ENCODE measurements around the gene ATCAY. TPM values are rescaled to one million over a fixed set of nuclear protein-coding genes. Genes with fewer than 3 reads are reported as not detected.
"Not testable (repeated sequence)": the region's sequence is repeated elsewhere in the genome, so short reads cannot be mapped to it uniquely, and the experiment has no call there.

The ATCAY gene
- total and polyA plus RNA-seq, 4 experiments from 2014 or later, result not detected

DNA sequence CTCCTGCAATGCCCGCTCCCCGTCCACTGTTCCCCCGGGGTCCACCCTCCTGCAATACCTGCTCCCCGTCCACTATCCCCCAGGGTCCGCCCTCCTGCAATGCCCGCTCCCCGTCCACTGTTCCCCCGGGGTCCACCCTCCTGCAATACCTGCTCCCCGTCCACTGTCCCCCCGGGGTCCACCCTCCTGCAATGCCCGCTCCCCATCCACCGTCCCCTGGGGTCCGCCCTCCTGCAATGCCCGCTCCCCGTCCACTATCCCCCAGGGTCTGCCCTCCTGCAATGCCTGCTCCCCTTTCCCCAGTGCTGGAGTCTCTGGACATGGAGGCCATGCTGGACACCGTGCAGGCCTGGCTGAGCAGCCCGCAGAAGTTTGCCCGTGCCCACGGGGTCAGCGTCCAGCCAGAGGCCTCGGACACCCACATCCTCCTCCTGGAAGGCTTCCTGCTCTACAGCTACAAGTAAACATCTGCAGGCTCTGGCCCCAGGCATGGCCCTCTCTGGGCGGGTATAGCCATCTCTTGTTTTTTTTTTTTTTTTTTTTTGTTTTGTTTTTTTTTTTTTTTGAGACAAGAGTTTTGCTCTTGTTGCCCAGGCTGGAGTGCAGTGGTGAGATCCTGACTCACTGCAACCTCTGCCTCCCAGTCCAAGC, 57.9 kb downstream of the ATCAY start:
- intact Hi-C loops (cut with micrococcal nuclease); H3K9me3 ChIP-seq (ENCODE audit: control insufficient read depth in 1 of 2, low read length in 2 of 2); H3K27me3 ChIP-seq (ENCODE audit: insufficient read depth, low read length); H3K4me3 Mint-ChIP-seq; CTCF ChIA-PET (ENCODE audit: partially characterized antibody); H3K36me3 ChIP-seq (ENCODE audit: insufficient read depth, low read length); POLR2A ChIA-PET (ENCODE audit: partially characterized antibody); H3K4me3 ChIP-seq (ENCODE audit: low read length in 2 of 2); H3K36me3 Mint-ChIP-seq; H3K4me1 ChIP-seq (ENCODE audit: insufficient read depth, low read length); H3K4me1 Mint-ChIP-seq; H3K27ac ChIP-seq (ENCODE audit: low read depth, low read length); H3K9me3 Mint-ChIP-seq; H3K27me3 Mint-ChIP-seq; DNase-seq; H3K27ac Mint-ChIP-seq: not testable (repeated sequence)

DNA sequence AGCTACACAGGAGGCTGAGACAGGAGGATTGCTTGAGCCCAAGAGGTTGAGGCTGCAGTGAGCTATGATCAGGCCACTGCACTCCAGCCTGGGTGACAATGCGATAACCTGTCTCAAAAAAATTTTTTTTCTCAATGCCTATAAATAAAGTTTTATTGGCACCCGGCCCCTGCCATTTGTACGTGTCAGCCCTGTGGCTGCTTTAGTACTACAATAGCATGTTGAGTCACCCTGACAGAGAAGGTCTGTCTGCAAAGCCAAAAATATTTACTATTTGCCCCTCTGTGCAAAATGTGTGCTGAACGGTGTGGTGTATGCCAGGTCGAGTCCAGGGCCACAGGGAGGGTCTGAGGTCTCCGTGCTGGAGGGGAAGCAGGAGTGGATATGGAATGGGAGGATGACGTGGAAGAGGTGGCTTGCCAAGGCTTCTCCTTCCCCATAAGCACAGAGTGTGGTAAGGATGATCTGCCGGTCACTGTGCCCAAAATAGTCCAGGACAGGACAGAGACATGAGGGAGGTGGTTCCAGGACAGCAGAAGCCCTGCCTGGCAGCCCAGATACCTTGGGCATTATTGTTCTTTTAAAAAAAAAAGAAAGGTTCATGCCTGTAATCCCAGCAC, 62.4 kb downstream of the ATCAY start:
- Histone ChIP-seq H3K4me3 (ENCODE audit: low read length in 2 of 2) (no peak overlapping the region), H3K27ac (ENCODE audit: low read depth, low read length) (no peak overlapping the region), H3K9me3 (ENCODE audit: control insufficient read depth in 1 of 2, low read length in 2 of 2) (no peaks in the 10 kb centered on the region), H3K36me3 (ENCODE audit: insufficient read depth, low read length) (no peaks in the 10 kb centered on the region), H3K4me1 (ENCODE audit: insufficient read depth, low read length) (no peaks in the 10 kb centered on the region), H3K27me3 (ENCODE audit: insufficient read depth, low read length) (no peaks in the 10 kb centered on the region)
- intact Hi-C loops (cut with micrococcal nuclease), result no loop called here
- H3K27ac Mint-ChIP-seq, result peak overlapping the region in 1 of 7 donors; percentile 65
- H3K4me1 Mint-ChIP-seq, result no peaks in the 10 kb centered on the region
- no peak for DNase-seq
- H3K4me3 Mint-ChIP-seq, result no peak overlapping the region
- H3K27me3 Mint-ChIP-seq, result peaks cover 0 to 4% of the 10 kb centered on the region in 2 donors
- POLR2A ChIA-PET (ENCODE audit: partially characterized antibody), result no interaction called here
- H3K36me3 Mint-ChIP-seq, result no peaks in the 10 kb centered on the region
- CTCF ChIA-PET (ENCODE audit: partially characterized antibody), result no interaction called here
- no peaks in the 10 kb centered on the region for H3K9me3 Mint-ChIP-seq

DNA sequence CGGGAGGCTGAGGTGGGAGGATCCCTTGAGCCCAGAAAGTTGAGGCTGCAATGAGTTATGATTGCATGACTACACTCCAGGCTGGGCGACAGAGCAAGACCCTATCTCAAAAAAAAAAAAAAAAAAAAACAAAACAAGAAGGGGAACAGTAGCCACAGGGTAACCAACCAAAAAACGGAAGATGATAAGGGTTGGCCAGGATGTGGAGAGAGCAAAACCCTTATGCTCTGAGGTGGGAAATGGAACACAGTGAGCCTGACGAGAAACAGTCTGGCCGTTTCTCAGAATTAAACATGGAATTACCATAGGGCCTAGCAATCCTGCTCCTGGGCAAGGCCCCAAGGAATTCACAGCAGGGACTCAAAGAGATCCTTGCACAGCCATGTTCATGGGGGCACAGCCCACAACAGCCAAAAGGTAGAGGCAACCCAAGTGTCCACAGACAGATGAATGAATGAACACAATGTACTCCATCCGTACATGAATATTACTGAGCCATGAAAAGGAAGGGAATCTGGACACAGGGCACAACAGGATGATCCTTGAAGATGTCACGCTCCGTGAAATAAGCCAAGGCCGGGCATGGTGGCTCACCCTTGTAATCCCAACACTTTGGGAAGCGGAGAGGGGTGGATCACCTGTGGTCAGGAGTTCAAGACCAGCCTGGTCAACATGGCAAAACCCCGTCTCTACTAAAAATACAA, 63.7 kb downstream of the ATCAY start:
- Mint-ChIP-seq H3K4me3 (no peak overlapping the region), H3K36me3 (no peaks in the 10 kb centered on the region)
- intact Hi-C loops (cut with micrococcal nuclease), result no loop called here

DNA sequence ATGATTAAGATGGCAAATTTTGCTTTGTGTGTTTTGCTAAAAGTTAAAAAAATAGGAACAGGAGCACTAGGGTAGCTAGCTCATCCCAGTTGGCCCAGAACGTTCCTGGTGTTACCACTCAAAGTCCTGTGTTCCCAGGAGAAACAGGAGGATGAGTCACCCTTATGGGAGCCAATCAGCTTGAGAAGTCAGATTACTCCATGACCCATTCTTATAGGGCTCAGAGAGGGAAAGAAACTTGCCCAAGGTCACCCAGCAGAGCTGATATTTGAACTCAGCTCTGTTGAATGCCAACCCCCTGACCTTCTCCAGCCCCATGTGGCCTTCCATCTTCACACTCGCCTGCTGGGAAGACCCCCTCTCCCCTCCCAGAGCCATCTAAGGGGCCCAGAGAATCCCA, 65.4 kb downstream of the ATCAY start:
- H3K4me3 Mint-ChIP-seq, result no peak overlapping the region
- no peak overlapping the region for H3K27ac ChIP-seq (ENCODE audit: low read depth, low read length)
- H3K27me3 Mint-ChIP-seq, result peaks cover 0 to 7% of the 10 kb centered on the region in 2 donors
- intact Hi-C loops (cut with micrococcal nuclease), result no loop called here
- H3K36me3 Mint-ChIP-seq, result no peaks in the 10 kb centered on the region
- H3K9me3 Mint-ChIP-seq, result no peaks in the 10 kb centered on the region
- no peaks in the 10 kb centered on the region for H3K9me3 ChIP-seq (ENCODE audit: control insufficient read depth in 1 of 2, low read length in 2 of 2)
- no peaks in the 10 kb centered on the region for H3K36me3 ChIP-seq (ENCODE audit: insufficient read depth, low read length)
- H3K4me3 ChIP-seq (ENCODE audit: low read length in 2 of 2), result no peak overlapping the region
- H3K4me1 Mint-ChIP-seq, result peaks cover 0 to under 1% (median under 1%) of the 10 kb centered on the region in 4 donors
- CTCF ChIA-PET (ENCODE audit: partially characterized antibody), result interaction anchor here (0.5 kb wide), 1 partner anchor 151 kb away, joined by 3 read pairs; no protein-coding TSS in a partner anchor
- no peak overlapping the region for H3K27ac Mint-ChIP-seq
- H3K4me1 ChIP-seq (ENCODE audit: insufficient read depth, low read length), result no peaks in the 10 kb centered on the region
- POLR2A ChIA-PET (ENCODE audit: partially characterized antibody), result interaction anchor here (0.6 kb wide), 1 partner anchor 34 kb away, joined by 4 read pairs; no protein-coding TSS in a partner anchor
- H3K27me3 ChIP-seq (ENCODE audit: insufficient read depth, low read length), result no peaks in the 10 kb centered on the region
- no peak for DNase-seq

More for the DNA sequence above, 63.7 kb downstream of the ATCAY start:
- Mint-ChIP-seq H3K27ac (no peak overlapping the region), H3K9me3 (no peaks in the 10 kb centered on the region), H3K4me1 (no peaks in the 10 kb centered on the region), H3K27me3 (peaks cover 0 to 7% of the 10 kb centered on the region in 2 donors)
- POLR2A ChIA-PET (ENCODE audit: partially characterized antibody), result no interaction called here
- no peaks in the 10 kb centered on the region for H3K27me3 ChIP-seq (ENCODE audit: insufficient read depth, low read length)
- H3K36me3 ChIP-seq (ENCODE audit: insufficient read depth, low read length), result no peaks in the 10 kb centered on the region
- H3K4me1 ChIP-seq (ENCODE audit: insufficient read depth, low read length), result no peaks in the 10 kb centered on the region
- H3K27ac ChIP-seq (ENCODE audit: low read depth, low read length), result no peak overlapping the region
- CTCF ChIA-PET (ENCODE audit: partially characterized antibody), result no interaction called here
- no peaks in the 10 kb centered on the region for H3K9me3 ChIP-seq (ENCODE audit: control insufficient read depth in 1 of 2, low read length in 2 of 2)
- H3K4me3 ChIP-seq (ENCODE audit: low read length in 2 of 2), result no peak overlapping the region
- DNase-seq, result no peak

DNA sequence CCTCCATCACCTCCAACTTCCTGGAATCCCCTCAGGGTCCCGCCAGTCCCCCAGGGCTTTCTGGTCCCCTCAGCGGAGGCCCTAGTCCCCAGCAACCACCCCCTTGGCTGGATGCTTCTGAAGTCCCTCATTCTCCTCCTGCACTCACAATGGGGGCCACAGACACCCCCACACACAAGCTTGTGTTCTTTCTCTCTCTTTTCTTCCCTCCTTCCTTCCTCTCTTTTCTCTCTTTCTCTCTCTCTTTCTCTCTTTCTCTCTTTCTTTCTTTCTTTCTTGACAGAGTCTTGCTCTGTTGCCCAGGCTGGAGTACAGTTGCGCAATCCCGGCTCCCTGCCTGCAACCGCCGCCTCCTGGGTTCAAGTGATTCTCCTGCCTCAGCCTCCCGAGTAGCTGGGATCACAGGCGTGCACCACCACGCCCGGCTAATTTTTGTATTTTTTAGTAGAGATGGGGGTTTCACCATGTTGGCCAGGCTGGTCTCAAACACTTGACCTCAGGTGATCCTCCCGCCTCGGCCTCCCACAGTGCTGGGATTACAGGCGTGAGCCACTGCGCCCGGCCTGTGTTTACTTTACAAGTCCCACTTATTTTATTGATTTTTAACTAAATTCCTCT, 66.9 kb downstream of the ATCAY start:
- H3K27me3 Mint-ChIP-seq; H3K36me3 ChIP-seq (ENCODE audit: insufficient read depth, low read length); H3K9me3 ChIP-seq (ENCODE audit: control insufficient read depth in 1 of 2, low read length in 2 of 2); intact Hi-C loops (cut with micrococcal nuclease); H3K27ac ChIP-seq (ENCODE audit: low read depth, low read length); H3K36me3 Mint-ChIP-seq; CTCF ChIA-PET (ENCODE audit: partially characterized antibody); DNase-seq; H3K27me3 ChIP-seq (ENCODE audit: insufficient read depth, low read length); H3K9me3 Mint-ChIP-seq; H3K4me1 Mint-ChIP-seq; H3K4me3 Mint-ChIP-seq; H3K4me3 ChIP-seq (ENCODE audit: low read length in 2 of 2); H3K4me1 ChIP-seq (ENCODE audit: insufficient read depth, low read length): not testable (repeated sequence)
- H3K27ac Mint-ChIP-seq, result peak overlapping the region in 1 of 7 donors; percentile 68
- POLR2A ChIA-PET (ENCODE audit: partially characterized antibody), result interaction anchor here (0.6 kb wide), 1 partner anchor 12 kb away, joined by 3 read pairs; no protein-coding TSS in a partner anchor

DNA sequence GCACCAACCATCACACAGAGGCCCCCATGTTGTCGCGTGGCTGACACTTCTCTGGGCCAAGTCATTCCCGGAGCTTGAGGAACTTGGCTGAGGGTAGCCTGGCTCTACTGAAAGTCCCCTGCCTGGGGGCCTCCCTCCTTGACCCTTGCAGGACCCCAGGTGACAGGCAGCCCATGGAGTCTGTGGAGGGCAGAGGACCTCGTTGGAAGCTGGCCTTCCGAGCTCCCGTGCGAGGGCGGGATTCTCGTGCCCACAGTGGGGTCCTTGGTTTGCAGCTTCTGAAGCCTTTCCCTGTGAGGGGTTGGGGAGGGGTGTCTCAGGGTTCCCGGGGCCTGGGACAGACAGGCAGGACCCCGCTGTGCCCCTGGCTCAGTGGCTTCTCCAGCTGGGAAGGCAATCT, 68.8 kb downstream of the ATCAY start:
- H3K36me3 Mint-ChIP-seq, result no peaks in the 10 kb centered on the region
- peaks cover 2 to 7% (median 4%) of the 10 kb centered on the region in 4 donors for H3K4me1 Mint-ChIP-seq
- CTCF ChIA-PET (ENCODE audit: partially characterized antibody), result no interaction called here
- no peak overlapping the region for H3K27ac Mint-ChIP-seq
- intact Hi-C loops (cut with micrococcal nuclease), result no loop called here
- no peaks in the 10 kb centered on the region for H3K4me1 ChIP-seq (ENCODE audit: insufficient read depth, low read length)
- H3K36me3 ChIP-seq (ENCODE audit: insufficient read depth, low read length), result no peaks in the 10 kb centered on the region
- POLR2A ChIA-PET (ENCODE audit: partially characterized antibody), result no interaction called here
- no peak overlapping the region for H3K4me3 ChIP-seq (ENCODE audit: low read length in 2 of 2)
- no peak overlapping the region for H3K4me3 Mint-ChIP-seq
- no peaks in the 10 kb centered on the region for H3K9me3 Mint-ChIP-seq
- H3K27ac ChIP-seq (ENCODE audit: low read depth, low read length), result no peak overlapping the region
- DNase-seq, result no peak
- peaks cover 0 to 4% of the 10 kb centered on the region in 2 donors for H3K27me3 Mint-ChIP-seq
- H3K27me3 ChIP-seq (ENCODE audit: insufficient read depth, low read length), result no peaks in the 10 kb centered on the region
- no peaks in the 10 kb centered on the region for H3K9me3 ChIP-seq (ENCODE audit: control insufficient read depth in 1 of 2, low read length in 2 of 2)

All from CD4-positive, alpha-beta memory T cell (primary cell).